Tibial nerve (tissue), 4 donors: Measurements from ENCODE around the gene MS4A10. TPM values are rescaled to one million over a fixed set of nuclear protein-coding genes. Genes with fewer than 3 reads are reported as not detected.

Source experiments
- DNase-seq, 2 donors: peaks; one replicate each; pipeline ENCODE4 v3.0.0-alpha.2; 2019; ENCODE audit warnings: low spot score in 2 of 2
- H3K27ac ChIP-seq, 4 donors: fragments of 200-600 bp; sonication (generic) in 3 of 4; one replicate each; pipeline ENCODE4 v1.5.1; 2017 to 2019; ENCODE audit warnings: mild to moderate bottlenecking in 1 of 4
- H3K27me3 ChIP-seq, 2 donors: fragments of 200-600 bp; sonication (generic) in 1 of 2; one replicate each; pipeline versions ENCODE4 v1.5.1 to v1.6.0; 2017 to 2019
- H3K36me3 ChIP-seq, 3 donors: fragments of 200-600 bp; sonication (generic); one replicate each; pipeline ENCODE4 v1.5.1; 2018 to 2019
- H3K4me1 ChIP-seq, 4 donors: fragments of 200-600 bp; sonication (generic) in 3 of 4; one replicate each; pipeline ENCODE4 v1.5.1; 2017 to 2019
- H3K4me3 ChIP-seq, 4 donors: fragments of 200-600 bp; sonication (generic) in 3 of 4; one replicate each; pipeline ENCODE4 v1.5.1; 2017 to 2019; ENCODE audit warnings: mild to moderate bottlenecking in 1 of 4, moderate library complexity in 1 of 4
- H3K9me3 ChIP-seq, 4 donors: fragments of 200-600 bp; sonication (generic) in 3 of 4; one replicate each; pipeline ENCODE4 v1.5.1; 2017 to 2019
- EP300 ChIP-seq, 2 donors: sonication (generic); formaldehyde crosslinking; IDR thresholded peaks; one replicate each; pipeline ENCODE4 v1.6.1; 2017; ENCODE audit warnings: antibody characterized with exemption in 2 of 2, mild to moderate bottlenecking in 1 of 2
- POLR2A ChIP-seq, 2 donors: fragments of 450-650 bp; IDR thresholded peaks; one replicate each; pipeline ENCODE4 v1.6.1; 2017; ENCODE audit warnings: antibody characterized with exemption in 2 of 2, mild to moderate bottlenecking in 2 of 2, moderate library complexity in 2 of 2
- WGBS, 2 donors: methylation state at CpG; one replicate each; pipeline ENCODE4 v1.1.5; 2018; 5-methylcytosine and 5-hydroxymethylcytosine counted together
- total RNA-seq, 4 donors: library from RNA; depleted of rRNA; stranded (reverse); fragments of >200 nt; gene quantifications; one replicate each; pipeline ENCODE4 v1.1.0, GENCODE V29; 2016
- TF ChIP-seq, protein P1 (sequence below), 5 experiments: fragments of 200-600 bp in 3 of 5; fragments of 450-650 bp in 2 of 5; sonication (generic) in 3 of 5; IDR thresholded peaks; one replicate each; pipeline ENCODE4 v1.5.1; 2016 to 2019; ENCODE audit warnings: antibody characterized with exemption in 5 of 5, mild to moderate bottlenecking in 3 of 5, moderate library complexity in 2 of 5

Gene MS4A10
- total RNA-seq, 4 donors from 2014 or later = not detected

DNA sequence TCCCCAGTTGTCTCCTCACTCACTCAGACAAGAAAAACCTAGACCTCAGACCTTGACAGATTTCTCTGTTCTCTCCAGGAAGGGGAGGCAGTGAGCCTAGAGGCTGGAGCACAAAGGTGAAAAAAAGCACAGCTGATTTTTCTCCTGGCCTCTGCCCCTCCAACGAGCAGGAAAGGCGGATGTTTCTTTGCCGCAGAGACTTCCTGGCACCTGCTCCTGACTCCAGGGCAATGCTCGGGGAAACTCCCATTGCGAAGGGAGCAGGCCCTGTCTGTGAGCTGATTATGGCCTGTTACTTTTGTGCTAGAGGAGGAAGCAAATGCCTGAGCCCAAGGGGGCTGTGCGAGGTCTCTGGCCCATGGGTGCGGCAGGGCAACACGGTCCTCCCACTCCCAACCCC lies 25.4 kb downstream of the MS4A10 start:
- no peaks in the 10 kb centered on the region for H3K9me3 ChIP-seq
- no peak for DNase-seq
- no peak overlapping the region for H3K4me3 ChIP-seq
- TF ChIP-seq, protein P1, sequence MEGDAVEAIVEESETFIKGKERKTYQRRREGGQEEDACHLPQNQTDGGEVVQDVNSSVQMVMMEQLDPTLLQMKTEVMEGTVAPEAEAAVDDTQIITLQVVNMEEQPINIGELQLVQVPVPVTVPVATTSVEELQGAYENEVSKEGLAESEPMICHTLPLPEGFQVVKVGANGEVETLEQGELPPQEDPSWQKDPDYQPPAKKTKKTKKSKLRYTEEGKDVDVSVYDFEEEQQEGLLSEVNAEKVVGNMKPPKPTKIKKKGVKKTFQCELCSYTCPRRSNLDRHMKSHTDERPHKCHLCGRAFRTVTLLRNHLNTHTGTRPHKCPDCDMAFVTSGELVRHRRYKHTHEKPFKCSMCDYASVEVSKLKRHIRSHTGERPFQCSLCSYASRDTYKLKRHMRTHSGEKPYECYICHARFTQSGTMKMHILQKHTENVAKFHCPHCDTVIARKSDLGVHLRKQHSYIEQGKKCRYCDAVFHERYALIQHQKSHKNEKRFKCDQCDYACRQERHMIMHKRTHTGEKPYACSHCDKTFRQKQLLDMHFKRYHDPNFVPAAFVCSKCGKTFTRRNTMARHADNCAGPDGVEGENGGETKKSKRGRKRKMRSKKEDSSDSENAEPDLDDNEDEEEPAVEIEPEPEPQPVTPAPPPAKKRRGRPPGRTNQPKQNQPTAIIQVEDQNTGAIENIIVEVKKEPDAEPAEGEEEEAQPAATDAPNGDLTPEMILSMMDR (IDR thresholded peaks at IDR 0.05) = no peak
- TF ChIP-seq EP300 (IDR thresholded peaks at IDR 0.05) (no peak), POLR2A (IDR thresholded peaks at IDR 0.05) (no peak)
- H3K4me1 ChIP-seq = no peaks in the 10 kb centered on the region
- H3K36me3 ChIP-seq = no peaks in the 10 kb centered on the region
- no peaks in the 10 kb centered on the region for H3K27me3 ChIP-seq
- no peak overlapping the region for H3K27ac ChIP-seq
- 42 to 55% methylated on average over 8 of the region's 8 CpGs for WGBS, 2 donors

DNA sequence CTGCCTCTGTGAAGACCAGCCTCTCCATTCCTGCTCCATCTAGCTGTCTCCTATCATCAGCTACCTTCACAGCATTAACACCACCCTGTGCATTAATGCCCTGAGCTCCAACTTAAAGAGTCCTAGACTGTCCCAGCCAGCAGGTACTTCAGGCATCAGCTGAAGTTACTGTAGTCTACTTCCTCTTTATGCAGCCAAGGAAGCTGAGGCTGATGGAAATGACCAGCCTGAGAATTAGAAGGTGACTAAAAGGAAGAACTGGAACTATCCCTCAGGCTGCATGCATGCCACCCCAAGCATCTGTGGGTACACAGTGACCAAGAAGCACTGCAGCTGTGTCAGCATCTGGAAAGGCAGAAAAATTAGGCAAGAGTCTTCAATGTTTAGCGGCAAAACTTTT lies 28.2 kb downstream of the MS4A10 start:
- TF ChIP-seq EP300 (IDR thresholded peaks at IDR 0.05) (no peak), POLR2A (IDR thresholded peaks at IDR 0.05) (no peak)
- TF ChIP-seq, protein P1 (IDR thresholded peaks at IDR 0.05) = no peak
- peaks cover 0 to 18% (median 6%) of the 10 kb centered on the region in 4 donors for H3K9me3 ChIP-seq
- H3K4me3 ChIP-seq = no peak overlapping the region
- H3K27ac ChIP-seq = no peak overlapping the region
- no peaks in the 10 kb centered on the region for H3K36me3 ChIP-seq
- H3K4me1 ChIP-seq = no peaks in the 10 kb centered on the region
- DNase-seq = no peak
- 89 to 93% methylated on average over 1 of the region's 1 CpG for WGBS, 2 donors
- H3K27me3 ChIP-seq = no peaks in the 10 kb centered on the region

DNA sequence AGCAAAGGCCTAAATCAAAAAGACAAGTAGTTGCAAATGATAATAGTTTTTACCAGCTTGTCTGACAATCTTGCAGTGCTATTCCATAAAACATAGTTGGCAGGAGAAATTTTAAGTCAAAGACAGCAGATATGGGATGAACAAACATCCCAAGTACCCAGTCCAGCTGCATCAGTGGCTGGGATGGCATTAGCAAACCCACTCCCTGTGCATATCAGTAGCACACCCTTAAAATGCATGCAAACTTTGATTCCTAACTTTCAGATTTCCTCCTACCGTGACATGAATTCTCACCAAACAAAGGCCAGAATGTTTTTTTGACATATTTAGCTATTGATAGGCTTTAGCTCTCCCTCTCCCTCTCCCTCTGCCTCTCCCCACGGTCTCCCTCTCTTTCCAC lies 29.0 kb downstream of the MS4A10 start:
- 85 to 92% methylated on average over 2 of the region's 2 CpGs for WGBS, 2 donors
- Histone ChIP-seq H3K36me3 (no peaks in the 10 kb centered on the region), H3K27me3 (no peaks in the 10 kb centered on the region), H3K27ac (no peak overlapping the region), H3K9me3 (peaks cover 0 to 18% (median 6%) of the 10 kb centered on the region in 4 donors), H3K4me1 (no peaks in the 10 kb centered on the region), H3K4me3 (no peak overlapping the region)
- no peak for TF ChIP-seq POLR2A (IDR thresholded peaks at IDR 0.05)
- TF ChIP-seq, protein P1 (IDR thresholded peaks at IDR 0.05) = no peak
- TF ChIP-seq EP300 (IDR thresholded peaks at IDR 0.05) = no peak
- no peak for DNase-seq

DNA sequence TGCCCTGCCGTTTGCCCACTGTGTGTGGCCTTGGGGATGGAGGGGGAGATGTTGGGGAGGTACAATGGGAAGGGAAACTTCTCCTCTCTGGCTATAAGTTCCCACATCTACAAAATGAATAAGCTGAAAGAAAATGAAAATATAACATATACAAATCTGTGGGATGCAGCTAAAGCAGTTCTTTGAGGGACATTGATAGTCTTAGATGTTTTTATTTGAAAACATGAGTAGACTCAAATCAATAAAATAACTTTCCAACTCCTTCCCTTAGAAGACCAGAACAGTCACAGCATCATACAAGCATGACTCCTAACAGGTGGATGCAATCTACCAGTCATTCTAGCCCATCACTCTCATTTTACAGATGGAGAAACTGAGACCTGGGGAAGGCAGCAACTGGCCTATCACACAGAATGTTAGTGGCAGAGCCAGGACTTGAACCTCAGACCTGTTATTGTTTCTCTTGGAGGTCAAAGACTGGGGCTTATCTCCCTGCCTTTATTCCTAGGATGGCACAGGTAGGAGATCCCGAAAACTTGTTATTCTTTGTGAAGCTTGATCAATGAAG lies 31.5 kb downstream of the MS4A10 start:
- Histone ChIP-seq H3K9me3 (peaks cover 0 to 18% (median 6%) of the 10 kb centered on the region in 4 donors), H3K4me1 (no peaks in the 10 kb centered on the region), H3K27ac (no peak overlapping the region), H3K4me3 (no peak overlapping the region), H3K36me3 (no peaks in the 10 kb centered on the region), H3K27me3 (no peaks in the 10 kb centered on the region)
- DNase-seq = no peak
- TF ChIP-seq, protein P1 (IDR thresholded peaks at IDR 0.05) = no peak
- TF ChIP-seq POLR2A (IDR thresholded peaks at IDR 0.05) (no peak), EP300 (IDR thresholded peaks at IDR 0.05) (no peak)
- 90 to 94% methylated on average over 2 of the region's 2 CpGs for WGBS, 2 donors

DNA sequence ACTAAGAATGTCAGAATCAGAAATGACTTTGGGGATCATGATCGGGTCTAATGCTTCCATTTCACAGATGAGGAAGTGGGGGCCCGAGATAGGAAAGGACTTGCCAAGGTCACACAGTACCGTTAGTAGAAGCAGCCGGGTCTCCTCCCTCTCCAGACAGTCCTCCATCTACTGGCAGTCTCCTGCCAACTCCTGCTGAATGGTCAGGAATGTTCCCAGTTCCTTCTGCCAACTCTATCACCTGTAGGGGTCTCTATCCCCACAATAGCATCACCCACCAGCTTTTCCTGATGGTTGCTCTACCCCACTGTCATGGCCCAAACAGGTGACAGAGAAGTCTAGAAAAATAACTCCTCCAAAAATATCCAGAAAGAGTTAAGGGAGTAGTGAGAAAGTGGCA lies 32.9 kb downstream of the MS4A10 start:
- no peak overlapping the region for H3K4me3 ChIP-seq
- WGBS, 2 donors = 77 to 81% methylated on average over 4 of the region's 4 CpGs
- no peak for DNase-seq
- TF ChIP-seq POLR2A (IDR thresholded peaks at IDR 0.05) = no peak
- TF ChIP-seq, protein P1 (IDR thresholded peaks at IDR 0.05) = no peak
- no peak for TF ChIP-seq EP300 (IDR thresholded peaks at IDR 0.05)
- no peaks in the 10 kb centered on the region for H3K4me1 ChIP-seq
- H3K27ac ChIP-seq = no peak overlapping the region
- H3K27me3 ChIP-seq = no peaks in the 10 kb centered on the region
- H3K9me3 ChIP-seq = peaks cover 0 to 18% (median 6%) of the 10 kb centered on the region in 4 donors
- no peaks in the 10 kb centered on the region for H3K36me3 ChIP-seq
